T-cell (primary cell): ENCODE measurements around the gene CYTH1. TPM values are rescaled to one million over a fixed set of nuclear protein-coding genes. Genes with fewer than 3 reads are reported as not detected.

Experiments used
- ATAC-seq, 4 experiments: fragments of 200-7000 bp in 3 of 4; fragments of 150-1000 bp in 1 of 4; cut with Tn5 transposase; replicated peaks in 1 of 4; 1 replicate in 3 of 4; 2 replicates in 1 of 4; pipeline ENCODE4 v1.10.0; 2021; ENCODE audit warnings: moderate library complexity in 3 of 4, mild to moderate bottlenecking in 2 of 4, moderate number of reproducible peaks in 1 of 4
- CTCF ChIA-PET, 2 donors: fragments of 300-600 bp; sonication (Branson Sonifier 250); formaldehyde crosslinking; loops; one replicate each; lab custom pipeline; 2022; ENCODE audit warnings: antibody characterized with exemption in 2 of 2; lab: Charles Lee
- POLR2A ChIA-PET, 2 donors: fragments of 300-600 bp; sonication (Branson Sonifier 250); formaldehyde crosslinking; loops; one replicate each; lab custom pipeline; 2022; ENCODE audit warnings: antibody characterized with exemption in 2 of 2; lab: Charles Lee
- DNase-seq, 35 experiments: peaks; one replicate each; pipeline versions ENCODE4 v3.0.0 to v3.0.0-alpha.2; 2013 to 2023
- H3K27ac ChIP-seq: one replicate; pipeline ENCODE4 v1.5.1; 2013; ENCODE audit warnings: low read length
- H3K27me3 ChIP-seq, 2 experiments: replicated peaks in 1 of 2; 1 replicate in 1 of 2; 2 replicates in 1 of 2; pipeline versions ENCODE4 v1.6.1 to v1.7.0; 2013; ENCODE audit warnings: low read length in 1 of 2, mixed read lengths in 1 of 2; ENCODE audit not compliant: control insufficient read depth in 2 of 2, insufficient read depth in 2 of 2; ENCODE audit errors: extremely low read depth in 1 of 2
- H3K36me3 ChIP-seq, 2 donors: 1 replicate in 1 of 2; 2 replicates in 1 of 2; pipeline versions ENCODE4 v1.6.1 to v1.7.0; 2013; ENCODE audit warnings: low read length in 1 of 2; ENCODE audit not compliant: control insufficient read depth in 2 of 2, insufficient read depth in 1 of 2; ENCODE audit errors: extremely low read depth in 1 of 2
- H3K4me1 ChIP-seq, 2 experiments: 1 replicate in 1 of 2; 2 replicates in 1 of 2; pipeline versions ENCODE4 v1.6.1 to v1.7.0; 2013; ENCODE audit warnings: low read length in 2 of 2, mixed read lengths in 1 of 2; ENCODE audit not compliant: insufficient read depth in 2 of 2, control insufficient read depth in 1 of 2; ENCODE audit errors: extremely low read depth in 1 of 2
- H3K4me3 ChIP-seq, 2 donors: 1 replicate in 1 of 2; 2 replicates in 1 of 2; pipeline versions ENCODE4 v1.5.1 to v1.7.0; 2013; ENCODE audit warnings: mild to moderate bottlenecking in 2 of 2, low read length in 1 of 2, moderate library complexity in 1 of 2; ENCODE audit not compliant: control insufficient read depth in 1 of 2; ENCODE audit errors: extremely low read depth in 1 of 2
- H3K9me3 ChIP-seq: 2 replicates; pipeline ENCODE4 v1.7.0; 2013
- H3K27ac Mint-ChIP-seq, 2 donors: one replicate each; pipeline ENCODE4 v1.8.0; 2020 to 2021; ENCODE audit warnings: mild to moderate bottlenecking in 2 of 2, mixed read lengths in 2 of 2
- H3K27me3 Mint-ChIP-seq, 2 donors: one replicate each; pipeline ENCODE4 v1.8.0; 2021 to 2022; ENCODE audit warnings: mixed read lengths in 2 of 2
- H3K36me3 Mint-ChIP-seq: one replicate; pipeline ENCODE4 v1.8.0; 2021; ENCODE audit warnings: mixed read lengths
- H3K4me1 Mint-ChIP-seq, 3 donors: one replicate each; pipeline ENCODE4 v1.8.0; 2020 to 2022; ENCODE audit warnings: mixed read lengths in 3 of 3, mild to moderate bottlenecking in 1 of 3
- H3K4me3 Mint-ChIP-seq, 3 donors: one replicate each; pipeline ENCODE4 v1.8.0; 2020 to 2022; ENCODE audit warnings: mild to moderate bottlenecking in 3 of 3, mixed read lengths in 3 of 3, moderate library complexity in 3 of 3
- H3K9me3 Mint-ChIP-seq, 3 donors: one replicate each; pipeline ENCODE4 v1.8.0; 2020 to 2022; ENCODE audit warnings: mixed read lengths in 3 of 3
- WGBS: methylation state at CpG from one replicate; pipeline ENCODE4 v1.1.5; 2013; ENCODE audit warnings: missing lambda C conversion rate; ENCODE audit not compliant: insufficient coverage; 5-methylcytosine and 5-hydroxymethylcytosine counted together
- total RNA-seq, 35 experiments: library from RNA in 6 of 35; stranded (reverse) in 6 of 35; fragments of 120-200 nt in 1 of 35; gene quantifications; one replicate each; pipeline versions ENCODE4 v1.2.1 to v1.2.4 and lab custom pipeline; 2013 to 2026

The CYTH1 gene
- total RNA-seq, 5 donors from 2014 or later (not counting 1 experiment from before 2014, with no cell fraction given): 357 to 509 (median 372) TPM

- Histone ChIP-seq H3K27me3 (peaks cover 0 to 11% of the 10 kb centered on the region in 2 experiments), H3K4me3 (no peak overlapping the region), H3K9me3 (no peaks in the 10 kb centered on the region), H3K4me1 (peaks cover 0 to 4% of the 10 kb centered on the region in 2 experiments), H3K36me3 (no peaks in the 10 kb centered on the region), H3K27ac (no peak overlapping the region)
- WGBS: 80% methylated on average over 1 of the region's 14 CpGs
- H3K27me3 Mint-ChIP-seq: no peaks in the 10 kb centered on the region
- no peak overlapping the region for H3K27ac Mint-ChIP-seq
- H3K9me3 Mint-ChIP-seq: peaks cover 0 to 5% (median 0%) of the 10 kb centered on the region in 3 donors
- H3K36me3 Mint-ChIP-seq: no peaks in the 10 kb centered on the region
- H3K4me3 Mint-ChIP-seq: no peak overlapping the region
- POLR2A ChIA-PET: interaction anchor here in 1 of 2 donors (0.7 kb wide), 1 partner anchor 14 kb away, joined by 4 read pairs; no protein-coding TSS in a partner anchor
- no peak for ATAC-seq
- CTCF ChIA-PET: no interaction called here
- no peaks in the 10 kb centered on the region for H3K4me1 Mint-ChIP-seq
- DNase-seq: no peak
These were observed 157.5 kb downstream of the CYTH1 start for GRCh38 chr17:78624324-78625151.

Other genes with a start within 250 kb of the CYTH1 start
- 1 to 10 TPM in 3 of 5 donors, under 1 TPM in 2; 0.33 to 1.2 (median 1.1) TPM for gene DNAH17, start 204.9 kb downstream of the CYTH1 start, total RNA-seq
- gene USP36, start 58.5 kb upstream of the CYTH1 start, total RNA-seq: 100 to 1,000 TPM; 132 to 487 (median 143) TPM
- gene CEP295NL, start 120.9 kb upstream of the CYTH1 start, total RNA-seq: 1 to 10 TPM in 2 of 5 donors, under 1 TPM in 3; 0.28 to 3.1 (median 0.41) TPM
- gene TIMP2, start 143.1 kb upstream of the CYTH1 start, total RNA-seq: 1 to 10 TPM; 5.1 to 6.7 (median 6.5) TPM
- 10 to 100 TPM; 28.2 to 80.7 (median 51.6) TPM for gene LGALS3BP, start 197.7 kb upstream of the CYTH1 start, total RNA-seq
- gene CANT1, start 227.5 kb upstream of the CYTH1 start, total RNA-seq: 10 to 100 TPM; 46.2 to 63.1 (median 57.7) TPM
- gene C1QTNF1, start 241.9 kb upstream of the CYTH1 start, total RNA-seq: under 1 TPM in 4 of 5 donors, not detected in 1; 0.10 to 0.57 (median 0.26) TPM